SK-N-MC (cell line): ENCODE results near the gene PDXP.

Experiments used
- EZH2 ChIP-seq: fragments of 200-600 bp; sonication (generic); IDR thresholded peaks from one replicate; pipeline ENCODE4 v1.6.1; 2017; ENCODE audit warnings: antibody characterized with exemption
- FOXP2 ChIP-seq: optimal IDR thresholded peaks from 2 replicates; pipeline ENCODE3; 2011; ENCODE audit warnings: mild to moderate bottlenecking, moderate library complexity; ENCODE audit not compliant: insufficient read depth; ENCODE audit errors: extremely low read length, control extremely low read depth
- POLR2AphosphoS5 ChIP-seq: IDR thresholded peaks from 2 replicates; pipeline ENCODE4 v1.6.1; 2012; ENCODE audit warnings: mild to moderate bottlenecking, low read depth, low read length, borderline replicate concordance

GRCh38 chr22:37711490-37711889, 53.0 kb downstream of the PDXP start:
- no peak for TF ChIP-seq POLR2AphosphoS5
- TF ChIP-seq EZH2, result no peak
- no peak for TF ChIP-seq FOXP2
